NCI-H2227 (cell line): Measurements from ENCODE around the gene MYEOV.

Experiments
- DNase-seq: peaks from one replicate; lab custom pipeline; 2025; ENCODE audit not compliant: unreplicated experiment; lab: John Stamatoyannopoulos, UW

MYEOV gene

GRCh38 chr11:69314555-69314954 is 20.6 kb downstream of the MYEOV start:
- DNase-seq = no peak

- DNase-seq = no peak
Observed at GRCh38 chr11:69316956-69317355, 23.0 kb downstream of the MYEOV start.

- DNase-seq = no peak
Observed at GRCh38 chr11:69317401-69318092, 23.6 kb downstream of the MYEOV start.

GRCh38 chr11:69318093-69318420 is 24.1 kb downstream of the MYEOV start:
- DNase-seq = no peak

- no peak for DNase-seq
Observed at GRCh38 chr11:69319255-69320106, 25.5 kb downstream of the MYEOV start.

- no peak for DNase-seq
Observed at GRCh38 chr11:69320326-69320725, 26.4 kb downstream of the MYEOV start.

GRCh38 chr11:69320756-69321741 is 27.1 kb downstream of the MYEOV start:
- no peak for DNase-seq

GRCh38 chr11:69321877-69322361 is 28.0 kb downstream of the MYEOV start:
- no peak for DNase-seq

GRCh38 chr11:69325446-69325845 is 31.5 kb downstream of the MYEOV start:
- no peak for DNase-seq

- no peak for DNase-seq
Observed at GRCh38 chr11:69326622-69327219, 32.8 kb downstream of the MYEOV start.

GRCh38 chr11:69327741-69328191 is 33.8 kb downstream of the MYEOV start:
- no peak for DNase-seq

- DNase-seq = no peak
Observed at GRCh38 chr11:69328231-69328630, 34.3 kb downstream of the MYEOV start.

- DNase-seq = no peak
Observed at GRCh38 chr11:69329581-69329980, 35.6 kb downstream of the MYEOV start.

- DNase-seq = no peak
Observed at GRCh38 chr11:69330330-69330729, 36.4 kb downstream of the MYEOV start.

GRCh38 chr11:69333149-69333710 is 39.3 kb downstream of the MYEOV start:
- DNase-seq = no peak

- DNase-seq = no peak
Observed at GRCh38 chr11:69333879-69334278, 39.9 kb downstream of the MYEOV start.

GRCh38 chr11:69335007-69335780 is 41.2 kb downstream of the MYEOV start:
- DNase-seq = no peak

- no peak for DNase-seq
Observed at GRCh38 chr11:69335781-69336405, 41.9 kb downstream of the MYEOV start.

- no peak for DNase-seq
Observed at GRCh38 chr11:69337211-69337721, 43.3 kb downstream of the MYEOV start.
